IPS-20b (cell line): ENCODE data around the gene LAMA5.

Experiments used
- H3K27ac ChIP-seq: one replicate; pipeline ENCODE4 v1.5.1; 2013; ENCODE audit warnings: low read length
- H3K27me3 ChIP-seq: 2 replicates; pipeline ENCODE4 v1.6.1; 2013; ENCODE audit warnings: mild to moderate bottlenecking, low read length, inconsistent platforms; ENCODE audit not compliant: insufficient read depth
- H3K36me3 ChIP-seq: 2 replicates; pipeline ENCODE4 v1.6.1; 2013; ENCODE audit warnings: low read depth, mild to moderate bottlenecking, inconsistent platforms, low read length, moderate library complexity; ENCODE audit not compliant: insufficient read depth
- H3K4me1 ChIP-seq: 2 replicates; pipeline ENCODE4 v1.6.1; 2013; ENCODE audit warnings: mild to moderate bottlenecking, control low read depth, inconsistent platforms, low read length, moderate library complexity; ENCODE audit not compliant: insufficient read depth
- H3K4me3 ChIP-seq: 2 replicates; pipeline ENCODE4 v1.5.1; 2013; ENCODE audit warnings: mild to moderate bottlenecking, low read length, inconsistent platforms
- H3K9ac ChIP-seq: 2 replicates; pipeline ENCODE4 v1.6.1; 2013; ENCODE audit warnings: low read depth, mild to moderate bottlenecking, inconsistent platforms, low read length, moderate library complexity
- H3K9me3 ChIP-seq: 2 replicates; pipeline ENCODE4 v1.6.1; 2013; ENCODE audit warnings: mild to moderate bottlenecking, low read depth, low read length, inconsistent platforms; ENCODE audit not compliant: insufficient read depth

The LAMA5 gene

GRCh38 chr20:62358171-62359042 is 8.7 kb downstream of the LAMA5 start:
- Histone ChIP-seq H3K9me3 (no peaks in the 10 kb centered on the region), H3K27ac (peak overlapping the region; percentile 94), H3K27me3 (no peaks in the 10 kb centered on the region), H3K4me1 (peaks cover 39% of the 10 kb centered on the region), H3K36me3 (0 out of 2 replicates have a peak, but pooled peaks cover 10% of the 10 kb centered on the region), H3K9ac (peak overlapping the region; percentile 15; the same call in 1 of the 2 replicates), H3K4me3 (no peak overlapping the region)

- H3K27ac ChIP-seq, result peak overlapping the region; percentile 56
- no peak overlapping the region for H3K9ac ChIP-seq
- peaks cover 35% of the 10 kb centered on the region for H3K4me1 ChIP-seq
- peaks cover 12% of the 10 kb centered on the region; the same call in 1 of the 2 replicates for H3K36me3 ChIP-seq
- H3K4me3 ChIP-seq, result no peak overlapping the region
- no peaks in the 10 kb centered on the region for H3K27me3 ChIP-seq
- no peaks in the 10 kb centered on the region for H3K9me3 ChIP-seq
These were observed 9.4 kb downstream of the LAMA5 start for GRCh38 chr20:62357681-62358080.

GRCh38 chr20:62357187-62357667 is 9.9 kb downstream of the LAMA5 start:
- Histone ChIP-seq H3K27ac (peak overlapping the region; percentile 56), H3K27me3 (no peaks in the 10 kb centered on the region), H3K9ac (no peak overlapping the region), H3K36me3 (peaks cover 14% of the 10 kb centered on the region; the same call in 1 of the 2 replicates), H3K4me1 (peaks cover 33% of the 10 kb centered on the region), H3K4me3 (no peak overlapping the region), H3K9me3 (no peaks in the 10 kb centered on the region)

- peaks cover 29% of the 10 kb centered on the region for H3K4me1 ChIP-seq
- H3K27ac ChIP-seq, result no peak overlapping the region
- no peaks in the 10 kb centered on the region for H3K9me3 ChIP-seq
- H3K36me3 ChIP-seq, result peaks cover 17% of the 10 kb centered on the region
- H3K4me3 ChIP-seq, result no peak overlapping the region
- no peaks in the 10 kb centered on the region for H3K27me3 ChIP-seq
- no peak overlapping the region for H3K9ac ChIP-seq
These were observed 10.4 kb downstream of the LAMA5 start for GRCh38 chr20:62356589-62357186.

- no peak overlapping the region for H3K9ac ChIP-seq
- H3K36me3 ChIP-seq, result peaks cover 24% of the 10 kb centered on the region
- H3K27ac ChIP-seq, result peak overlapping the region; percentile 46
- no peak overlapping the region for H3K4me3 ChIP-seq
- H3K9me3 ChIP-seq, result no peaks in the 10 kb centered on the region
- H3K27me3 ChIP-seq, result no peaks in the 10 kb centered on the region
- H3K4me1 ChIP-seq, result peaks cover 22% of the 10 kb centered on the region; the same call in 1 of the 2 replicates
These were observed 11.1 kb downstream of the LAMA5 start for GRCh38 chr20:62355878-62356588.

- no peak overlapping the region for H3K4me3 ChIP-seq
These were observed 11.6 kb downstream of the LAMA5 start for GRCh38 chr20:62355516-62355877.

GRCh38 chr20:62354811-62355341 is 12.2 kb downstream of the LAMA5 start:
- Histone ChIP-seq H3K27me3 (no peaks in the 10 kb centered on the region), H3K9ac (peak overlapping the region; percentile 57; the same call in 1 of the 2 replicates), H3K4me3 (no peak overlapping the region), H3K4me1 (peaks cover 18% of the 10 kb centered on the region; the same call in 1 of the 2 replicates), H3K36me3 (peaks cover 35% of the 10 kb centered on the region), H3K27ac (no peak overlapping the region), H3K9me3 (no peaks in the 10 kb centered on the region)

More at GRCh38 chr20:62355516-62355877, 11.6 kb downstream of the LAMA5 start:
- peak overlapping the region; percentile 57; the same call in 1 of the 2 replicates for H3K9ac ChIP-seq
- peaks cover 18% of the 10 kb centered on the region; the same call in 1 of the 2 replicates for H3K4me1 ChIP-seq
- H3K27me3 ChIP-seq, result no peaks in the 10 kb centered on the region
- no peaks in the 10 kb centered on the region for H3K9me3 ChIP-seq
- peaks cover 29% of the 10 kb centered on the region for H3K36me3 ChIP-seq
- peak overlapping the region; percentile 46 for H3K27ac ChIP-seq

GRCh38 chr20:62354031-62354808 is 12.9 kb downstream of the LAMA5 start:
- peaks cover 36% of the 10 kb centered on the region for H3K36me3 ChIP-seq
- H3K9ac ChIP-seq, result no peak overlapping the region
- peaks cover 18% of the 10 kb centered on the region; the same call in 1 of the 2 replicates for H3K4me1 ChIP-seq
- no peak overlapping the region for H3K27ac ChIP-seq
- no peaks in the 10 kb centered on the region for H3K9me3 ChIP-seq
- H3K4me3 ChIP-seq, result no peak overlapping the region
- H3K27me3 ChIP-seq, result no peaks in the 10 kb centered on the region

- peaks cover 18% of the 10 kb centered on the region; the same call in 1 of the 2 replicates for H3K4me1 ChIP-seq
- H3K9me3 ChIP-seq, result no peaks in the 10 kb centered on the region
- no peaks in the 10 kb centered on the region for H3K27me3 ChIP-seq
- H3K9ac ChIP-seq, result no peak overlapping the region
- H3K27ac ChIP-seq, result no peak overlapping the region
- no peak overlapping the region for H3K4me3 ChIP-seq
- peaks cover 32% of the 10 kb centered on the region for H3K36me3 ChIP-seq
These were observed 13.7 kb downstream of the LAMA5 start for GRCh38 chr20:62353289-62354030.
